OCI-LY3 (cell line): ENCODE measurements around the gene GBA2.
A peak's percentile ranks its signal among the peaks of the same experiment; 100 is the strongest.

Experiments
- H2AFZ ChIP-seq: fragments of 200-600, 300-600 bp; shearing (Covaris generic); 2 replicates; pipeline ENCODE4 v1.6.0; 2014; ENCODE audit warnings: antibody characterized with exemption, low read depth, low read length
- H3K27ac ChIP-seq: fragments of 200-600, 300-600 bp; sonication (generic); 2 replicates; pipeline ENCODE4 v1.5.1; 2014; ENCODE audit warnings: mild to moderate bottlenecking, low read length, moderate library complexity, mixed read lengths
- H3K27me3 ChIP-seq: fragments of 200-600, 300-600 bp; sonication (generic); 2 replicates; pipeline ENCODE4 v1.6.1; 2014; ENCODE audit warnings: low read depth, low read length, mixed read lengths
- H3K36me3 ChIP-seq: fragments of 200-600, 300-600 bp; sonication (generic); replicated peaks from 2 replicates; pipeline ENCODE3; 2014; ENCODE audit warnings: low read depth, low read length, mixed read lengths
- H3K4me1 ChIP-seq: fragments of 300-600, 200-600 bp; sonication (generic); 2 replicates; pipeline ENCODE4 v1.6.1; 2014; ENCODE audit warnings: low read length, mixed read lengths
- H3K4me2 ChIP-seq: fragments of 200-600, 300-600 bp; sonication (generic); 2 replicates; pipeline ENCODE4 v1.6.1; 2014; ENCODE audit warnings: low read length, mixed read lengths
- H3K4me3 ChIP-seq: fragments of 300-600, 200-600 bp; sonication (generic); 2 replicates; pipeline ENCODE4 v1.5.1; 2014; ENCODE audit warnings: antibody characterized with exemption, mild to moderate bottlenecking, low read length, moderate library complexity
- H3K79me2 ChIP-seq: fragments of 300-600, 200-600 bp; shearing (Covaris generic); 2 replicates; pipeline ENCODE4 v1.6.1; 2014; ENCODE audit warnings: mild to moderate bottlenecking, low read length, mixed read lengths
- H3K9ac ChIP-seq: fragments of 300-600, 200-600 bp; shearing (Covaris generic); 2 replicates; pipeline ENCODE4 v1.6.0; 2014; ENCODE audit warnings: mild to moderate bottlenecking, low read length, moderate library complexity
- H3K9me3 ChIP-seq: fragments of 200-600, 300-600 bp; shearing (Covaris generic); 2 replicates; pipeline ENCODE4 v1.6.1; 2014; ENCODE audit warnings: low read length, mixed read lengths; ENCODE audit not compliant: insufficient read depth
- H4K20me1 ChIP-seq: fragments of 200-600, 300-600 bp; sonication (generic); 2 replicates; pipeline ENCODE4 v1.6.1; 2016; ENCODE audit warnings: low read length, mixed read lengths; ENCODE audit not compliant: insufficient read depth
- EZH2phosphoT487 ChIP-seq: fragments of 200-600 bp; shearing (Covaris generic); IDR thresholded peaks from 2 replicates; pipeline ENCODE4 v1.6.1; 2018; ENCODE audit warnings: antibody characterized with exemption, mixed run types, low read depth
- TF ChIP-seq, protein P1 (sequence below): fragments of 200-600, 300-600 bp; sonication (generic); IDR thresholded peaks from 2 replicates; pipeline ENCODE4 v1.5.1; 2014; ENCODE audit warnings: antibody characterized with exemption, low read length, low read depth

GBA2 gene

DNA sequence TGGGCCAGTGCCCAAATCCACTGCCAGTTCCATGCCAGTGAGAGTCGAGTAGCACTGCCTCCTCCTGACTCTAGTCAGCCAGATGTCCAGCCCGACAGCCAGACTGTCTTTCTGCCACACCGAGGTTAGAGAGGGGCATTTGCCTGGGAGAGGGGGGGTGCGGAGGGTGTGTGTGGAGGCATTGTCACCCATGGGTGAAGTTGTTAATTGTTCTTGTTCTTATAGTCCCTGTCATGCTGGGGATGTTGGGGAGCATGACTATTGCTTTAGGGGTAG is 1.2 kb upstream of the GBA2 start:
- peaks cover 33% of the 10 kb centered on the region for H3K4me1 ChIP-seq
- H3K9me3 ChIP-seq, result no peaks in the 10 kb centered on the region
- peak overlapping the region; percentile 81 for H3K4me2 ChIP-seq
- peaks cover 17% of the 10 kb centered on the region for H3K36me3 ChIP-seq
- peak overlapping the region; percentile 54 for H3K27ac ChIP-seq
- peak overlapping the region; percentile 85 for H3K9ac ChIP-seq
- H3K27me3 ChIP-seq, result no peaks in the 10 kb centered on the region
- peak overlapping the region; percentile 90 for H3K4me3 ChIP-seq
- H3K79me2 ChIP-seq, result peaks cover 46% of the 10 kb centered on the region
- no peak overlapping the region for H2AFZ ChIP-seq
- peaks cover 17% of the 10 kb centered on the region for H4K20me1 ChIP-seq
- no peak for TF ChIP-seq EZH2phosphoT487
- TF ChIP-seq, protein P1, sequence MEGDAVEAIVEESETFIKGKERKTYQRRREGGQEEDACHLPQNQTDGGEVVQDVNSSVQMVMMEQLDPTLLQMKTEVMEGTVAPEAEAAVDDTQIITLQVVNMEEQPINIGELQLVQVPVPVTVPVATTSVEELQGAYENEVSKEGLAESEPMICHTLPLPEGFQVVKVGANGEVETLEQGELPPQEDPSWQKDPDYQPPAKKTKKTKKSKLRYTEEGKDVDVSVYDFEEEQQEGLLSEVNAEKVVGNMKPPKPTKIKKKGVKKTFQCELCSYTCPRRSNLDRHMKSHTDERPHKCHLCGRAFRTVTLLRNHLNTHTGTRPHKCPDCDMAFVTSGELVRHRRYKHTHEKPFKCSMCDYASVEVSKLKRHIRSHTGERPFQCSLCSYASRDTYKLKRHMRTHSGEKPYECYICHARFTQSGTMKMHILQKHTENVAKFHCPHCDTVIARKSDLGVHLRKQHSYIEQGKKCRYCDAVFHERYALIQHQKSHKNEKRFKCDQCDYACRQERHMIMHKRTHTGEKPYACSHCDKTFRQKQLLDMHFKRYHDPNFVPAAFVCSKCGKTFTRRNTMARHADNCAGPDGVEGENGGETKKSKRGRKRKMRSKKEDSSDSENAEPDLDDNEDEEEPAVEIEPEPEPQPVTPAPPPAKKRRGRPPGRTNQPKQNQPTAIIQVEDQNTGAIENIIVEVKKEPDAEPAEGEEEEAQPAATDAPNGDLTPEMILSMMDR, result no peak

DNA sequence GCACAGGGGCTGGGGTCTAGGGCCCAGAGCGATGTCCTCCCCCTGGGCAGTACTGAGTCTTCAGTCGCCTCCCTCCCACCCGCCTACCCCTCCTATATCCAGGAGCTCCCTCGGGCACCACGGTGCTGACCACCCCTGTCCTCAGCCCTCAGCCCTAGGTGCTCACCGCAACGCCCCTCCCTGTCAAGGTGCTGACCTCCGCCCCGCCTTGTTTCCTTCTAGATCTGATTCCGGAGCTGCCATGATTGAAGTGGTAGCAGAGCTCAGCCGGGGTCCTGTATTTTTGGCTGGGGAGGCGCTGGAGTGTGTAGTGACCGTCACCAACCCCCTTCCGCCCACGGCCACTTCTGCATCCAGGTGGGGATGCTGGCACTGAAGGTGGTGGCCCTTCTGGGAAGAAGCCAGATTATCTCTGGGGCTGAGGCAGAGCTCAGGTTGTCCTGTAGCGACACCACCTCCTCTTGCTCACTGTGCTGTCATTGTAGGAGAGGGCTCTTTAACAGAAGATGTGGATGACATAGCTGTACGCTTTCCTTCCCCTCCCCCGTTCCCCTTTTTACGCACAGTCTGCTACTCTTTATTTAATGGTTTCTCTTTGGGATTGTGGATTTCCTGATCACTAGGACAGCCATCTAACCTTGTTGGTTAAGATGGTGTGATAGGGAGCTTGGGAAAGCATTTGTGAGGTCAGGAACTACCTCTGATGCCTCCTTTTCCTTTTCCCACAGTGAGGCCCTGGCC is 657 bp upstream of the GBA2 start:
- Histone ChIP-seq H3K4me3 (peak overlapping the region; percentile 90), H2AFZ (peak overlapping the region; percentile 32), H3K9me3 (no peaks in the 10 kb centered on the region), H3K79me2 (peaks cover 47% of the 10 kb centered on the region), H4K20me1 (peaks cover 17% of the 10 kb centered on the region), H3K36me3 (peaks cover 13% of the 10 kb centered on the region), H3K27me3 (no peaks in the 10 kb centered on the region), H3K27ac (peak overlapping the region; percentile 54), H3K4me1 (peaks cover 33% of the 10 kb centered on the region), H3K9ac (peak overlapping the region; percentile 85), H3K4me2 (peak overlapping the region; percentile 81)
- TF ChIP-seq EZH2phosphoT487, result no peak
- TF ChIP-seq, protein P1, result peak; percentile 14

DNA sequence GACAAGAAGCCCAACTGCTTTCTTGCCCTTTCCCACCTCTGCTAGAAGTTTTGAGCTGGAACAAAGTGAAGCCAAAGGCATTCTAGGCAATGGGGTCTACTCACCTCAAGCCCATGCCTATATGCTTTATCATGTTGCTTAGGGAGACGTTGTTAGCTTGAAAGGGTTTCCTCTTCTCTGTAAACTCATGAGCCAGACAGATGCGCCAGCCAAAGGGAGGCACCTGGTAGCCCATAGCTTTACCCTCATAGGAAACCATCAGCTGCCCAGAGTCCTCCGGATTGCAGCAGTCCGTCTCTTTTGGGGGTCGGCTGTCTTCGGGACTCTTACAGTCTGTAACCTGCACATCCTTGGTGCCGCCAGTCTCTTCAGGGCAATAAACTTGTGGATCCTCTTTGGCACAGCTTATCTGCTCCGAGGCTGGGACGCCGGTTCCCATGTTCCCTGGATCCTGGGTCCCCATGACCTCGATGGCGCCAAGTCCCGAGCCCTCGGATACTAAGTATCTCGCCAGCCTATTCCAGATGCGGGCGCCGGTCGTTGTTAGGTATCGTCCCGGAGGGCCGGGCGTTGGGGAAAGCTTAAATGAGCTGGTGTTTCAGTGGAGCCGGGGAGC is 678 bp downstream of the GBA2 start:
- Histone ChIP-seq H3K27me3 (no peaks in the 10 kb centered on the region), H2AFZ (0 out of 2 replicates have a peak overlapping the region, but pooled peaks have one; percentile 32), H4K20me1 (peaks cover 17% of the 10 kb centered on the region), H3K9me3 (no peaks in the 10 kb centered on the region), H3K79me2 (peaks cover 50% of the 10 kb centered on the region), H3K4me2 (peak overlapping the region; percentile 90), H3K36me3 (peaks cover 22% of the 10 kb centered on the region), H3K4me1 (peaks cover 33% of the 10 kb centered on the region), H3K27ac (peak overlapping the region; percentile 54; the same call in 1 of the 2 replicates), H3K9ac (peak overlapping the region; percentile 85), H3K4me3 (peak overlapping the region; percentile 90)
- no peak for TF ChIP-seq EZH2phosphoT487
- TF ChIP-seq, protein P1, result no peak

DNA sequence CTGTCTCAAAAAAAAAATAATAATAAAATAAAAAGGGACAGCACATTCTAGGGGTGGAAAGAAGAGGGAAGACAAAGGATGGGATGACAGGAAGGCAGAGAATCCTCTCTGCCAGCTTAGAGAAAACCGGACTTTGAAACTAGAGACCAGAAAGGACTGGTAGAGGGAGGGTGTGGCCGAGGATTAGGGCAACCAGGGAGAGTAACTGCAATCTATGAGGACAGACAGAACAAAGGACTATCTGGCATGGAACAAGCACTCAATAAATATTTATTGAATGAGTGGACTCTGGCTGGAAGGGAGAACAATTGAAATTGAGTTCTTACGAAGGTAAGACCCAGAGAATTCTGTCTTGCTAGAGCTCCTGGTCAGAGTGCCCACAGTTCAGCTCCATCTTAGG is 2.4 kb downstream of the GBA2 start:
- Histone ChIP-seq H3K9ac (no peak overlapping the region), H3K79me2 (peaks cover 50% of the 10 kb centered on the region), H3K4me2 (peak overlapping the region; percentile 90), H3K4me3 (peak overlapping the region; percentile 90; the same call in 1 of the 2 replicates), H3K9me3 (no peaks in the 10 kb centered on the region), H4K20me1 (peaks cover 17% of the 10 kb centered on the region), H3K27ac (no peak overlapping the region), H2AFZ (no peak overlapping the region), H3K27me3 (no peaks in the 10 kb centered on the region), H3K36me3 (peaks cover 26% of the 10 kb centered on the region), H3K4me1 (peaks cover 33% of the 10 kb centered on the region)
- no peak for TF ChIP-seq EZH2phosphoT487
- TF ChIP-seq, protein P1, result no peak
